A673 (cell line): Measurements from ENCODE around the gene ICAM3. TPM values are rescaled to one million over a fixed set of nuclear protein-coding genes. Genes with fewer than 3 reads are reported as not detected.

Experiments used
- Bru-seq: library from RNA; stranded (reverse); fragments of 400-500 nt; gene quantifications from one replicate; lab custom pipeline; 2021; lab: Mats Ljungman, UMichigan
- BruChase-seq, 2 experiments: library from RNA; stranded (reverse); fragments of 400-500 nt; gene quantifications; one replicate each; lab custom pipeline; 2021; lab: Mats Ljungman, UMichigan
- BruUV-seq: library from RNA; stranded (reverse); fragments of 400-500 nt; replicated peaks from 2 replicates; lab custom pipeline; 2021; lab: Mats Ljungman, UMichigan
- CTCF ChIA-PET: fragments of 300-600 bp; sonication (Branson Sonifier 250); formaldehyde crosslinking; loops from one replicate; lab custom pipeline; 2022; ENCODE audit warnings: antibody characterized with exemption; lab: Charles Lee
- POLR2A ChIA-PET: fragments of 300-600 bp; sonication (Branson Sonifier 250); formaldehyde crosslinking; loops from one replicate; lab custom pipeline; 2022; ENCODE audit warnings: antibody characterized with exemption; ENCODE audit not compliant: low non-redundant PET; lab: Charles Lee
- DNase-seq: peaks from one replicate; pipeline ENCODE4 v3.0.0-alpha.2; 2015; ENCODE audit warnings: low spot score
- H3K27ac ChIP-seq: fragments of 200-600 bp; sonication (generic); 2 replicates; pipeline ENCODE4 v1.5.1; 2016; ENCODE audit warnings: mixed run types, low read depth, mild to moderate bottlenecking, mixed read lengths, antibody characterized with exemption, low read length; ENCODE audit not compliant: poor library complexity, severe bottlenecking
- H3K27me3 ChIP-seq: fragments of 200-600 bp; sonication (generic); replicated peaks from 2 replicates; pipeline ENCODE4 v1.6.1; 2017; ENCODE audit warnings: mixed run types, low read depth, mild to moderate bottlenecking, mixed read lengths, antibody characterized with exemption, low read length; ENCODE audit not compliant: insufficient read depth, poor library complexity
- H3K36me3 ChIP-seq: fragments of 200-600 bp; sonication (generic); 2 replicates; pipeline ENCODE4 v1.6.1; 2016; ENCODE audit warnings: mixed run types, mild to moderate bottlenecking, mixed read lengths, antibody characterized with exemption, low read length; ENCODE audit not compliant: insufficient read depth, poor library complexity, severe bottlenecking
- H3K4me1 ChIP-seq: fragments of 200-600 bp; sonication (generic); 2 replicates; pipeline ENCODE4 v1.6.1; 2017; ENCODE audit warnings: mixed run types, mild to moderate bottlenecking, mixed read lengths, antibody characterized with exemption, low read length; ENCODE audit not compliant: insufficient read depth, poor library complexity, severe bottlenecking
- H3K4me3 ChIP-seq: fragments of 200-600 bp; sonication (generic); 2 replicates; pipeline ENCODE4 v1.5.1; 2016; ENCODE audit warnings: low read depth, mixed run types, mild to moderate bottlenecking, mixed read lengths, low read length; ENCODE audit not compliant: poor library complexity, severe bottlenecking
- H3K9me3 ChIP-seq: fragments of 200-600 bp; sonication (generic); 2 replicates; pipeline ENCODE4 v1.6.1; 2016; ENCODE audit warnings: mixed run types, low read depth, mild to moderate bottlenecking, mixed read lengths, antibody characterized with exemption, low read length; ENCODE audit not compliant: poor library complexity, severe bottlenecking
- CTCF ChIP-seq: fragments of 300-800, 200-600 bp; sonication (generic); conservative IDR thresholded peaks from 2 replicates; pipeline ENCODE4 v1.5.1; 2017; ENCODE audit warnings: low read depth, mild to moderate bottlenecking, antibody characterized with exemption, low read length, moderate library complexity, mixed read lengths
- EZH2 ChIP-seq: fragments of 200-600 bp; sonication (generic); IDR thresholded peaks from 2 replicates; pipeline ENCODE4 v1.6.1; 2017; ENCODE audit warnings: borderline replicate concordance, low read depth, mild to moderate bottlenecking, mixed read lengths, antibody characterized with exemption, low read length; ENCODE audit not compliant: poor library complexity, severe bottlenecking
- intact Hi-C: fragments of 100-400 bp; cut with micrococcal nuclease; formaldehyde crosslinking; loops from one replicate; pipeline ENCODE4 v1.10.0; 2022; ENCODE audit not compliant: unreplicated experiment
- long read RNA-seq: library from polyadenylated mRNA; stranded (forward); transcript quantifications from one replicate; pipeline ENCODE4 v2.0.0, GENCODE V29; 2022
- total RNA-seq: library from RNA; stranded (reverse); gene quantifications from 2 replicates; pipeline ENCODE4 v1.2.3, GENCODE V29; 2021

The ICAM3 gene
- total RNA-seq, result 2.6 and 3.2 TPM in 2 replicates
- percentile 11 among the genes with signal in this experiment for Bru-seq, nascent RNA
- BruChase-seq, experiment 1, labeled RNA remaining after a 2-hour chase, result percentile 22 among the genes with signal in this experiment
- BruChase-seq, experiment 2, labeled RNA remaining after a 6-hour chase, result percentile 38 among the genes with signal in this experiment
- long read RNA-seq, partial matches to known transcripts, result 3 of 3 reads
- long read RNA-seq, other reads (novel, unspliced or antisense), result 0 of 3 reads

GRCh38 chr19:10339380-10339960 lies at the start of gene ICAM3:
ICAM3 (minus strand) TSS chr19:10339624; CDS start chr19:10339614, 10 bp downstream.
- POLR2A ChIA-PET, result no interaction called here
- CTCF ChIA-PET, result interaction anchor here (0.7 kb wide), 1 partner anchor 11 kb away, joined by 3 read pairs; no protein-coding TSS in a partner anchor
- no peaks in the 10 kb centered on the region for H3K27me3 ChIP-seq
- no peak for DNase-seq
- H3K27ac ChIP-seq, result no peak within 1 kb of the TSS
- H3K36me3 ChIP-seq, result no peaks in the 10 kb centered on the region
- intact Hi-C loops, result loop anchor here (5.0 kb wide), 1 partner anchor 43 kb away; the partner anchor contains the start of gene TYK2
- BruUV-seq, result no TSS peak
- TF ChIP-seq EZH2 (no peak), CTCF (no peak)
- H3K4me1 ChIP-seq, result peaks cover 17% of the 10 kb centered on the region
- H3K9me3 ChIP-seq, result no peaks in the 10 kb centered on the region
- H3K4me3 ChIP-seq, result no peak within 1 kb of the TSS

GRCh38 chr19:10388957-10389356 lies 49.5 kb upstream of the ICAM3 start:
- CTCF ChIA-PET, result interaction anchor here (0.5 to 1.8 kb wide), 10 partner anchors 8 to 503 kb away, joined by 3 to 50 read pairs (median 5); partner anchors contain the start of genes ICAM1 and TYK2
- intact Hi-C loops, result loop anchor here (1.0 kb wide), 1 partner anchor 120 kb away; no protein-coding TSS in a partner anchor

More at GRCh38 chr19:10388957-10389356, 49.5 kb upstream of the ICAM3 start:
- no peaks in the 10 kb centered on the region for H3K9me3 ChIP-seq
- H3K27ac ChIP-seq, result no peak overlapping the region
- no peaks in the 10 kb centered on the region for H3K27me3 ChIP-seq
- POLR2A ChIA-PET, result interaction anchor here (0.9 kb wide), 1 partner anchor 129 kb away, joined by 11 read pairs; no protein-coding TSS in a partner anchor
- DNase-seq, result peak; percentile 86
- TSS peak; percentile 21 for BruUV-seq
- no peak overlapping the region for H3K4me3 ChIP-seq
- H3K36me3 ChIP-seq, result peaks cover 39% of the 10 kb centered on the region
- no peaks in the 10 kb centered on the region for H3K4me1 ChIP-seq
- TF ChIP-seq CTCF (peak; percentile 97), EZH2 (no peak)
